ENCODE data around the gene RASSF7. TPM values are rescaled to one million over a fixed set of nuclear protein-coding genes. Genes with fewer than 3 reads are reported as not detected.

Gene RASSF7
- total and polyA plus RNA-seq, 4 donors = 5.6 to 9.9 (median 8.5) TPM

DNA sequence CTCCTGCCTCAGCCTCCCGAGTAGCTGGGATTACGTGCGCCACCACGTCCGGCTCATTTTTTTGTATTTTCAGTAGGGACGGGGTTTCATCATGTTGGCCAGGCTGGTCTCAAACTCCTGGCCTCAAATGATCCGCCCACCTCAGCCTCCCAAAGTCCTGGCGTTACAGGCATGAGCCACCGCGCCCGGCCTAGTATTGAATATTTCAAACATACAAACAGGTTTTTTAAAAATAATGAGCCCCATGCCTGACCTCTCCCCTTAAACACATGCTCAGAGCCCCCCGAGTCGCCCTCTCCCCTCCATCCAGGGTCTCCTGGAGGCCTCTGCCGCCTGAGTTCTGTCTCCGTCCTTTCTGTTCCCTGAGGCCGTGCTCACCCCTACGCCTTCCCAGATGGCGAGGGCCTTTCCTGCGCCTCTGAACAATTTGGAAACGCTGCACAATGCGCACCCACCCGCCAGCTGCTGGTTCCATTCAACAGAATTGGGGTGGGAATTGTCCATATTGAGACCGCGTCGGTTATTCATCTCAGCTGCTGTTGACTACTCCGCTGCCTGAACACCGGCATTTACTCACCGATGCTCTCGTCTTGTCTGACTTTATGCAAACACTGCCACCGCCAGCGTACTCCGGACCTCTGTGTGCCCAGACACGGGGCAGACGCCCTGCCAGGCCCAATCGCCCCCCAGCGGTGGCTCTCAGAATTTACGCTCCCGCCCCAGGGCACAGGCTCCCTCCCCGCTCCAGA, 40.2 kb upstream of the RASSF7 start:
- H3K27me3 ChIP-seq (ENCODE audit: control insufficient read depth in 1 of 2, insufficient read depth in 2 of 2, low read length in 1 of 2) = no peaks in the 10 kb centered on the region
- ATAC-seq (ENCODE audit: low FRiP score) (no peak), DNase-seq (peak in 1 of 2 donors; percentile 56)
- no peaks in the 10 kb centered on the region for H3K4me1 ChIP-seq (ENCODE audit: control insufficient read depth in 1 of 2, insufficient read depth in 2 of 2, low read length in 2 of 2)
- H3K36me3 ChIP-seq (ENCODE audit: control insufficient read depth in 1 of 2, insufficient read depth in 2 of 2, low read length in 1 of 2) = no peaks in the 10 kb centered on the region
- no peak overlapping the region for H3K27ac ChIP-seq (ENCODE audit: low read depth in 1 of 2, low read length in 2 of 2)
- no peaks in the 10 kb centered on the region for H3K9me3 ChIP-seq (ENCODE audit: control insufficient read depth, low read length)
- 92 to 93% methylated on average over 39 of the region's 39 CpGs for WGBS, 2 donors
- intact Hi-C loops (cut with DNase I) = no loop called here
- no peak overlapping the region for H3K4me3 ChIP-seq (ENCODE audit: low read length in 2 of 2)

DNA sequence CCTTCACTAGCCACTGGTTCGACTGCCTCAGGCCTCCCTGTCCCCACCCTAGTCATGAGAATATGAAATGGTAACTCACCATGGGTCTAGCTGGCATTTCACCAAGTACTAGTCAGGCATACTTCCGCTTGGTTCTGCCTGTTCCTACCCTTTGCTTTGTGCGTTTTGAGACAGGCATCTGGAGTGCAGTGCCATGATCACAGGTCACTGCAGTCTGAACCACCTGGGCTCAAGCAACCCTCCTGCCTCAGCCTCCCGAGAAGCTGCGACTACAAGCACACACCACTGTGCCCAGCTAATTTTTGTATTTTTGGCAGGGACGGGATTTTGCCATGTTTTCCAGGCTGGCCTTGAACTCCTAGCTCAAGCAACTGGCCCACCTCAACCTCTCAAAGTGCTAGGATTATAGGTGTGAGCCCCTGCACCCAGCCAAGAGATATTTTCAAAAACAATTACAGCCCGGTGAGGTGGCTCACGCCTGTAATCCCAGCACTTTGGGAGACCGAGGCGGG, 39.5 kb upstream of the RASSF7 start:
- H3K9me3 ChIP-seq (ENCODE audit: control insufficient read depth, low read length) = no peaks in the 10 kb centered on the region
- H3K4me3 ChIP-seq (ENCODE audit: low read length in 2 of 2) = no peak overlapping the region
- no peaks in the 10 kb centered on the region for H3K27me3 ChIP-seq (ENCODE audit: control insufficient read depth in 1 of 2, insufficient read depth in 2 of 2, low read length in 1 of 2)
- DNase-seq (no peak), ATAC-seq (ENCODE audit: low FRiP score) (no peak)
- intact Hi-C loops (cut with DNase I) = no loop called here
- no peaks in the 10 kb centered on the region for H3K36me3 ChIP-seq (ENCODE audit: control insufficient read depth in 1 of 2, insufficient read depth in 2 of 2, low read length in 1 of 2)
- no peak overlapping the region for H3K27ac ChIP-seq (ENCODE audit: low read depth in 1 of 2, low read length in 2 of 2)
- WGBS, 2 donors = 84 to 89% methylated on average over 10 of the region's 10 CpGs
- no peaks in the 10 kb centered on the region for H3K4me1 ChIP-seq (ENCODE audit: control insufficient read depth in 1 of 2, insufficient read depth in 2 of 2, low read length in 2 of 2)

DNA sequence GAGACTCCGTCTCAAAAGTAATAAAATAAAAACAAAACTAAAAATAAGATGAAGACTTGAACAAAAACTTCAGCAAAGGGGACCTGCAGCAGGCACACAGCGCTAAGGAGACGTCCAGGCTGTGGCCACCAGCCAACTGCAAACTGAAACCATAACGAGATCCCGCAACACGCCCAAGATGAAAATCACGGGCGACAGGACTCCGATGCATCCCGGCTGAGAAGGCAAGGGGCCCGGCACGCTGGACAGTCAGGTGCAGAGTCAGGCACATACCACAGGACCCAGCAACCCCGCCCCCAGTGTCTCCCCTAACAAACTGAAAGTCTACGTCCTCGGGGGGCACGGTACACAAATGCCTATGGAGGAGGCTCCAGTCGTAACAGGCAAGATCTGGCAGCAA, 34.6 kb upstream of the RASSF7 start:
- Histone ChIP-seq H3K9me3 (ENCODE audit: control insufficient read depth, low read length) (no peaks in the 10 kb centered on the region), H3K4me3 (ENCODE audit: low read length in 2 of 2) (no peak overlapping the region), H3K36me3 (ENCODE audit: control insufficient read depth in 1 of 2, insufficient read depth in 2 of 2, low read length in 1 of 2) (no peaks in the 10 kb centered on the region), H3K4me1 (ENCODE audit: control insufficient read depth in 1 of 2, insufficient read depth in 2 of 2, low read length in 2 of 2) (no peaks in the 10 kb centered on the region), H3K27me3 (ENCODE audit: control insufficient read depth in 1 of 2, insufficient read depth in 2 of 2, low read length in 1 of 2) (no peaks in the 10 kb centered on the region), H3K27ac (ENCODE audit: low read depth in 1 of 2, low read length in 2 of 2) (no peak overlapping the region)
- 79 to 81% methylated on average over 17 of the region's 17 CpGs for whole genome bisulfite sequencing, 2 donors
- DNase-seq = peak in 1 of 2 donors; percentile 70
- intact Hi-C loops (cut with DNase I) = no loop called here
- no peak for ATAC-seq (ENCODE audit: low FRiP score)

DNA sequence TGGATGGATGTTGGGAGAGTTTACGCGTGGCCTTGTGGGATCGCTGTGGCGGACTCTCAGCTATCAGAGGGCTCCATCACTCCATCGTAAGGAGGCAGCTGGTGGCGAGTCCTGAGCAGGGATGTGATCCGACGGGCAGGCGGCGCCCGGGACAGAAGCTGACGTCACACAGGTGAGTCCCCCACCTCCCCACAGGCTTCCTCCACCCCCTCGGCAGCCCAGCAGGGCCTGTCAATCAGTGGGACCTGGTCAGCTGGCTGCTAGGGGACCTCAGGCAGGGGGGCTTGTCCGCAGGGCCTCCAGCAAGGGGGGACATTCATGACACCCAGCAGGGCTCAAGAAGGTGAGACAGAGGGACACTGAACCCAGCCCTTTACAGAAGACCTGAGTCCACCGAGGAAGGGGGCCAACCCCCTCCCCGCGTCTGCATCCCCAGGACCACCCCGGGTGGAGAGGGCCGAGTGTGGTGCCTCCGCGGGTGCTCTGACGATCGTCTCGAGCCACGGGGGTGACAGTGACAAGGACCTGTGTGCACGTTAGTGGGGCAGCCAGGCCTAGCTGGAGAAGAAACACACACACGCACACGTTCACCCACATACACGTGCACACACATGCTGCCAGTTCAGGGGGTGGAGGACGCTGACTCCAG, 32.5 kb upstream of the RASSF7 start:
- H3K4me3 ChIP-seq (ENCODE audit: low read length in 2 of 2) = no peak overlapping the region
- H3K27me3 ChIP-seq (ENCODE audit: control insufficient read depth in 1 of 2, insufficient read depth in 2 of 2, low read length in 1 of 2) = no peaks in the 10 kb centered on the region
- ATAC-seq (ENCODE audit: low FRiP score) (peak; percentile 11), DNase-seq (peak in 1 of 2 donors; percentile 69)
- no peaks in the 10 kb centered on the region for H3K9me3 ChIP-seq (ENCODE audit: control insufficient read depth, low read length)
- 81 to 82% methylated on average over 30 of the region's 30 CpGs for WGBS, 2 donors
- intact Hi-C loops (cut with DNase I) = no loop called here
- no peaks in the 10 kb centered on the region for H3K36me3 ChIP-seq (ENCODE audit: control insufficient read depth in 1 of 2, insufficient read depth in 2 of 2, low read length in 1 of 2)
- no peaks in the 10 kb centered on the region for H3K4me1 ChIP-seq (ENCODE audit: control insufficient read depth in 1 of 2, insufficient read depth in 2 of 2, low read length in 2 of 2)
- no peak overlapping the region for H3K27ac ChIP-seq (ENCODE audit: low read depth in 1 of 2, low read length in 2 of 2)

DNA sequence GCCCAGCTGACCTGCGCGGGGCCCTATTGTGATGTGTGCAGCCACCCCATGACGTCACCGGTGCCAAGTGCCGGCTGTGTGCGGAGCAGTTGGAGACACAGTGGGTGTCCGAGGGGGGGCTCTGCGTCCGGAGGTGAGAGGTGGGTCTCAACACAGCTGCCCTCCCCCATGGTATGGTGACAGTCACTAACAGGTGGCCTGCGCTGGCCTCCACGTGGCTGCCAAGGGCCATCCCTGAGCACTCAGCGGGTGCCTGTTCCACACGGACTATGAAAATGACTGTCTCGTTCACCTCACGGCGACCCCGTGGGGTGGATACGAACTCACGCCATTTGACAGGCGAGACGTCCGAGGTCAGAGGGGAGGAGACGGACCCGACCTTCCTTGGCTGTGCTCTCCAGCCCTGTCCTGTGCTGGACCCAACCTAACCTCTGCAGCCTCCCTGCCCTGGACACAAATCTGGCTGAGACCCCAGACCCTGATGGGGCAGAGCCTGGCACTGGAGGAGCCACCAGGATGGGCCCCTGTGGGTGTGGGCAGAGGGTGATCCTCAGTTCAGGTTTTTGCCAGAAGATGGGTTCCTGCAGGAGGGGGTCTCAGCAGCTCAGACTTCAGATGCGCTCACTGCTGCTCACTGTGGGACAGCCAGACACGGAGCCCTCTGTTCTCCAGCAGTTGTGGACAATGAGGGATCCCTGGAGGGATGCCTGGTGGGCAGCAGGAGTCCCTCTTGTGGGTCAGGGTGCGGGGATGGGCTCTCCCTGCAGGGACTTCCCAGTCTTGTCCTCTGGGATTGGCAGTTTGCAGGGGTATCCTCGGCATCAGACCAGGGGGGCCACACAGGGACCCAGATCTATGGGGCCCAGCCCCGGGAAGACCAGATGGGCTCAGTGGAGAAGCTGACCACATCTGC, 31.7 kb upstream of the RASSF7 start:
- no peaks in the 10 kb centered on the region for H3K9me3 ChIP-seq (ENCODE audit: control insufficient read depth, low read length)
- H3K36me3 ChIP-seq (ENCODE audit: control insufficient read depth in 1 of 2, insufficient read depth in 2 of 2, low read length in 1 of 2) = no peaks in the 10 kb centered on the region
- WGBS, 2 donors = 67 to 71% methylated on average over 28 to 29 of the region's 29 CpGs
- H3K4me1 ChIP-seq (ENCODE audit: control insufficient read depth in 1 of 2, insufficient read depth in 2 of 2, low read length in 2 of 2) = no peaks in the 10 kb centered on the region
- no peak overlapping the region for H3K27ac ChIP-seq (ENCODE audit: low read depth in 1 of 2, low read length in 2 of 2)
- peak; percentile 20 for ATAC-seq (ENCODE audit: low FRiP score)
- intact Hi-C loops (cut with DNase I) = no loop called here
- H3K27me3 ChIP-seq (ENCODE audit: control insufficient read depth in 1 of 2, insufficient read depth in 2 of 2, low read length in 1 of 2) = no peaks in the 10 kb centered on the region
- H3K4me3 ChIP-seq (ENCODE audit: low read length in 2 of 2) = no peak overlapping the region
- peak in 1 of 2 donors; percentile 73 for DNase-seq

DNA sequence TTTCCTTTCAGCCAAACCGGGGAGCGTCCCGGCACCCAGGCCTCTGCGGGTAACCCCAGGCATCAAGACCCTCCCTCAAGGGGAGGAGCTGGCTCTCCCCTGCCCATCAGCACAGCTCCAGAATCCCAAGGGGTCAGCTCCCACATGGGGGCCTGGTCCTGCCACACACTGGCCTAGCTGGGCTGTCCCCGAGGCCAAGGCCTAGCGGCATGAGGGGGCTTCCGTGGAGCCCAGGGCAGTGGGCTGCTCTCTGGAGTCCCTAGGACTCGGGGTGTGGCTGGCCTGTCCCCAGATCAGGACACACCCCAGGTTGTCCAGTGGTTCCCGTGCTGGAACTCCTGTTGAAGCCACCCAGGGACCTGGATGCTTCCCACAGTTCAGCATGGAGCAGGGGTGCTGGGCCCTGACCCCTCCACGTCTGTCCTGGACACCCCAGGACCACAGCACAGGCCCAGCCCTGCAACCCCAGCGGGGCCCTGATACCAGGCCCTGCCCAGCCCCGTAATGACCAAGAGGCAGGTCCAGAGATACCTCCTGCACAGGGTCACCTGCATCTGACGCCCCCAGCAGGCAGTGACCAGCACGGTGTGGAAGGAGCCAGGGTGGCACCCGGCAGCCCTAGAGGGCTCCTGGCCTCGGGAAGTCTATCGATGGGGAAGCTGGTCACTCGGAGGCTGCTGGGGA, 30.9 kb upstream of the RASSF7 start:
- WGBS, 2 donors = 70 to 72% methylated on average over 18 of the region's 18 CpGs
- intact Hi-C loops (cut with DNase I) = no loop called here
- DNase-seq = peak in 1 of 2 donors; percentile 66

DNA sequence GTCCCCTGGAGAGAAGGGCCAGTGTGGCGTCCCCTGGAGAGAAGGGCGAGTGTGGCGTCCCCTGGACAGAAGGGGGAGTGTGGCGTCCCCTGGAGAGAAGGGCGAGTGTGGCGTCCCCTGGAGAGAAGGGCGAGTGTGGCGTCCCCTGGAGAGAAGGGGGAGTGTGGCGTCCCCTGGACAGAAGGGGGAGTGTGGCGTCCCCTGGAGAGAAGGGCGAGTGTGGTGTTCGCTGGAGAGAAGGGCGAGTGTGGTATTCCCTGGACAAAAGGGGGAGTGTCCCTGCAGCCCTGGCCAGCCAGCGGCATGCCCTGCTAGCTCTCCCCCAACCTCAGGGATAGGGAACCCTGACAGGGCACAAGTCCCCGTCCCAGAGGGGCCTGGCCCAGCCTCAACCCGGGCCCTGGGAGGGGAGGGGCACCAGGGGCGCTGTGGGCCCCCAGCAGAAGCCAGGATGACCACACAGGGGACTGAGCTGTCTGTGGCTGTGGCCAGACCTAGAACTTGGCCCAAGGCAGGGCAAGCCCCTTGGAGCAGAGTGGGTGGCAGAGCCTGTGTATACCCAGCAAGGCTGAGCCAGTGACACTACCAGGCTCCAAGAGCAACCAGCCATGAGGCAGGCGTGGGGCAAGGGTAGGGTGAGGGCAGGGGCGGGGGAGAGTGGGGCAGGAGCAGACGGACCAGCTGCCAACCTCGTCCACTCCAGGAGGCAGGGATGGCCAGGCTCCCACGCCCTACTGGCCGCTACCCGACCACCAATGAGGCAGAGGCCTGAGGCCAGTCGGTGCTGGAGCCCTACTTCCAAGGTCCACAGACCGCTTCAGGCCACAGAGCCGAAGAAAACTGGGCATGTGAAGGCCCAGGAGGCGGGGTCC, 29.6 kb upstream of the RASSF7 start:
- Histone ChIP-seq H3K4me1 (ENCODE audit: control insufficient read depth in 1 of 2, insufficient read depth in 2 of 2, low read length in 2 of 2) (no peaks in the 10 kb centered on the region), H3K36me3 (ENCODE audit: control insufficient read depth in 1 of 2, insufficient read depth in 2 of 2, low read length in 1 of 2) (no peaks in the 10 kb centered on the region), H3K4me3 (ENCODE audit: low read length in 2 of 2) (no peak overlapping the region), H3K27ac (ENCODE audit: low read depth in 1 of 2, low read length in 2 of 2) (no peak overlapping the region), H3K27me3 (ENCODE audit: control insufficient read depth in 1 of 2, insufficient read depth in 2 of 2, low read length in 1 of 2) (no peaks in the 10 kb centered on the region), H3K9me3 (ENCODE audit: control insufficient read depth, low read length) (no peaks in the 10 kb centered on the region)
- ATAC-seq (ENCODE audit: low FRiP score) = no peak
- 86 to 88% methylated on average over 25 to 28 of the region's 28 CpGs for WGBS, 2 donors
- peak in 1 of 2 donors; percentile 72 for DNase-seq
- intact Hi-C loops (cut with DNase I) = no loop called here

More for the DNA sequence above, 30.9 kb upstream of the RASSF7 start:
- Histone ChIP-seq H3K4me1 (ENCODE audit: control insufficient read depth in 1 of 2, insufficient read depth in 2 of 2, low read length in 2 of 2) (no peaks in the 10 kb centered on the region), H3K9me3 (ENCODE audit: control insufficient read depth, low read length) (no peaks in the 10 kb centered on the region), H3K27ac (ENCODE audit: low read depth in 1 of 2, low read length in 2 of 2) (no peak overlapping the region), H3K4me3 (ENCODE audit: low read length in 2 of 2) (no peak overlapping the region), H3K36me3 (ENCODE audit: control insufficient read depth in 1 of 2, insufficient read depth in 2 of 2, low read length in 1 of 2) (no peaks in the 10 kb centered on the region), H3K27me3 (ENCODE audit: control insufficient read depth in 1 of 2, insufficient read depth in 2 of 2, low read length in 1 of 2) (no peaks in the 10 kb centered on the region)
- no peak for ATAC-seq (ENCODE audit: low FRiP score)
